Spinal cord (tissue), 10 donors: ENCODE data around the gene LONP2. TPM values are rescaled to one million over a fixed set of nuclear protein-coding genes. Genes with fewer than 3 reads are reported as not detected.
"Not testable (repeated sequence)": the region's sequence is repeated elsewhere in the genome, so short reads cannot be mapped to it uniquely, and the experiment has no call there.

Experiments used
- DNase-seq, 6 donors: peaks; one replicate each; pipeline versions ENCODE4 v3.0.0 to v3.0.0-alpha.2; 2013 to 2015; ENCODE audit warnings: low spot score in 6 of 6, low read depth in 4 of 6
- H3K27ac ChIP-seq: one replicate; pipeline ENCODE4 v1.5.1; 2013; ENCODE audit warnings: low read depth, low read length, control low read depth
- H3K27me3 ChIP-seq: one replicate; pipeline ENCODE4 v1.6.1; 2013; ENCODE audit warnings: low read length; ENCODE audit not compliant: control insufficient read depth, insufficient read depth
- H3K36me3 ChIP-seq: one replicate; pipeline ENCODE4 v1.6.1; 2013; ENCODE audit warnings: low read length; ENCODE audit not compliant: control insufficient read depth, insufficient read depth
- H3K4me1 ChIP-seq: one replicate; pipeline ENCODE4 v1.6.1; 2013; ENCODE audit warnings: low read length; ENCODE audit not compliant: control insufficient read depth, insufficient read depth
- H3K4me3 ChIP-seq: one replicate; pipeline ENCODE4 v1.5.1; 2013; ENCODE audit warnings: low read depth, low read length, control low read depth
- H3K9me3 ChIP-seq: one replicate; pipeline ENCODE4 v1.6.1; 2013; ENCODE audit warnings: low read length; ENCODE audit not compliant: control insufficient read depth, insufficient read depth
- WGBS: methylation state at CpG from one replicate; pipeline ENCODE4 v1.1.5; 2013; ENCODE audit warnings: missing lambda C conversion rate; ENCODE audit not compliant: insufficient coverage; 5-methylcytosine and 5-hydroxymethylcytosine counted together
- polyA plus RNA-seq, 2 donors: library from polyadenylated mRNA; unstranded; fragments of 120-200 nt; gene quantifications; one replicate each; pipeline ENCODE4 v1.2.1, GENCODE V29; 2013; ENCODE audit not compliant: insufficient read length in 2 of 2
- total RNA-seq, 2 donors: library from RNA; depleted of rRNA in 1 of 2; stranded (reverse); fragments of 120-200 nt in 1 of 2; fragments of >200 nt in 1 of 2; gene quantifications; one replicate each; pipeline versions ENCODE4 v1.2.3 to v1.2.4, GENCODE V29; 2013 to 2014
- donor health status: healthy.

Gene LONP2
- total and polyA plus RNA-seq, 4 donors = 58.1 to 83.4 (median 64.1) TPM

- Histone ChIP-seq H3K27me3 (no peaks in the 10 kb centered on the region), H3K27ac (no peak overlapping the region), H3K4me1 (no peaks in the 10 kb centered on the region), H3K9me3 (no peaks in the 10 kb centered on the region), H3K4me3 (no peak overlapping the region), H3K36me3 (peaks cover 35% of the 10 kb centered on the region)
- DNase-seq = no peak
- WGBS = no CpG with 5 or more reads among the region's 1 CpG
Measured at GRCh38 chr16:48300391-48300856, 56.3 kb downstream of the LONP2 start.

- DNase-seq = no peak
- Histone ChIP-seq H3K4me3 (no peak overlapping the region), H3K36me3 (peaks cover 21% of the 10 kb centered on the region), H3K9me3 (peaks cover 17% of the 10 kb centered on the region), H3K27me3 (no peaks in the 10 kb centered on the region), H3K4me1 (no peaks in the 10 kb centered on the region), H3K27ac (no peak overlapping the region)
- WGBS = 100% methylated on average over 1 of the region's 7 CpGs
Measured at GRCh38 chr16:48308535-48308934, 64.4 kb downstream of the LONP2 start.

GRCh38 chr16:48310908-48311641 lies 67.0 kb downstream of the LONP2 start:
- Histone ChIP-seq H3K4me3 (no peak overlapping the region), H3K27ac (no peak overlapping the region), H3K36me3 (peaks cover 10% of the 10 kb centered on the region), H3K9me3 (peaks cover 17% of the 10 kb centered on the region), H3K4me1 (no peaks in the 10 kb centered on the region), H3K27me3 (no peaks in the 10 kb centered on the region)
- no CpG with 5 or more reads among the region's 4 CpGs for WGBS
- no peak for DNase-seq

GRCh38 chr16:48313905-48314304 lies 69.8 kb downstream of the LONP2 start:
- peaks cover 12% of the 10 kb centered on the region for H3K9me3 ChIP-seq
- not testable (repeated sequence) for H3K4me1 ChIP-seq, H3K36me3 ChIP-seq, H3K27ac ChIP-seq, DNase-seq, H3K4me3 ChIP-seq, H3K27me3 ChIP-seq
- WGBS = no CpG with 5 or more reads among the region's 3 CpGs

- no CpG with 5 or more reads among the region's 1 CpG for WGBS
- Histone ChIP-seq H3K4me3 (no peak overlapping the region), H3K27me3 (no peaks in the 10 kb centered on the region), H3K4me1 (no peaks in the 10 kb centered on the region), H3K36me3 (peaks cover under 1% of the 10 kb centered on the region), H3K9me3 (no peaks in the 10 kb centered on the region), H3K27ac (no peak overlapping the region)
- DNase-seq = no peak
Measured at GRCh38 chr16:48317026-48317425, 72.9 kb downstream of the LONP2 start.

- H3K27me3 ChIP-seq = no peaks in the 10 kb centered on the region
- H3K9me3 ChIP-seq = no peaks in the 10 kb centered on the region
- no peak overlapping the region for H3K27ac ChIP-seq
- H3K4me1 ChIP-seq = no peaks in the 10 kb centered on the region
- no CpG with 5 or more reads among the region's 2 CpGs for WGBS
- H3K4me3 ChIP-seq = no peak overlapping the region
- DNase-seq = no peak
- no peaks in the 10 kb centered on the region for H3K36me3 ChIP-seq
Measured at GRCh38 chr16:48317614-48318315, 73.7 kb downstream of the LONP2 start.

- WGBS = 76% methylated on average over 3 of the region's 4 CpGs
- Histone ChIP-seq H3K36me3 (no peaks in the 10 kb centered on the region), H3K27ac (no peak overlapping the region), H3K4me1 (no peaks in the 10 kb centered on the region), H3K4me3 (no peak overlapping the region), H3K9me3 (no peaks in the 10 kb centered on the region), H3K27me3 (no peaks in the 10 kb centered on the region)
- peak in 1 of 6 donors; percentile 82 for DNase-seq
Measured at GRCh38 chr16:48318630-48319029, 74.5 kb downstream of the LONP2 start.

GRCh38 chr16:48321317-48322036 lies 77.4 kb downstream of the LONP2 start:
- Histone ChIP-seq H3K27ac (no peak overlapping the region), H3K9me3 (no peaks in the 10 kb centered on the region), H3K4me1 (no peaks in the 10 kb centered on the region), H3K4me3 (no peak overlapping the region), H3K36me3 (no peaks in the 10 kb centered on the region), H3K27me3 (no peaks in the 10 kb centered on the region)
- no CpG with 5 or more reads among the region's 2 CpGs for WGBS
- DNase-seq = no peak

- Histone ChIP-seq H3K9me3 (no peaks in the 10 kb centered on the region), H3K4me3 (no peak overlapping the region), H3K27ac (no peak overlapping the region), H3K4me1 (no peaks in the 10 kb centered on the region), H3K36me3 (no peaks in the 10 kb centered on the region), H3K27me3 (no peaks in the 10 kb centered on the region)
- DNase-seq = no peak
- 92% methylated on average over 3 of the region's 7 CpGs for WGBS
Measured at GRCh38 chr16:48323783-48324775, 80.0 kb downstream of the LONP2 start.
